Sigmoid colon (tissue), 4 donors: Measurements from ENCODE around the gene LPCAT1.

Source experiments
- CTCF ChIP-seq, 4 experiments: fragments of 450-650 bp in 3 of 4; fragments of 200-600 bp in 1 of 4; IDR thresholded peaks; one replicate each; pipeline ENCODE4 v1.5.1; 2016 to 2019; ENCODE audit warnings: antibody characterized with exemption in 4 of 4, mild to moderate bottlenecking in 3 of 4, moderate library complexity in 2 of 4
- POLR2A ChIP-seq, 2 donors: fragments of 450-650 bp; IDR thresholded peaks; one replicate each; pipeline ENCODE4 v1.6.1; 2016; ENCODE audit warnings: antibody characterized with exemption in 2 of 2, mild to moderate bottlenecking in 2 of 2, moderate library complexity in 2 of 2
- POLR2AphosphoS5 ChIP-seq, 4 donors: sonication (generic); formaldehyde crosslinking; IDR thresholded peaks; one replicate each; pipeline ENCODE4 v1.6.1; 2017; ENCODE audit warnings: antibody characterized with exemption in 4 of 4

DNA sequence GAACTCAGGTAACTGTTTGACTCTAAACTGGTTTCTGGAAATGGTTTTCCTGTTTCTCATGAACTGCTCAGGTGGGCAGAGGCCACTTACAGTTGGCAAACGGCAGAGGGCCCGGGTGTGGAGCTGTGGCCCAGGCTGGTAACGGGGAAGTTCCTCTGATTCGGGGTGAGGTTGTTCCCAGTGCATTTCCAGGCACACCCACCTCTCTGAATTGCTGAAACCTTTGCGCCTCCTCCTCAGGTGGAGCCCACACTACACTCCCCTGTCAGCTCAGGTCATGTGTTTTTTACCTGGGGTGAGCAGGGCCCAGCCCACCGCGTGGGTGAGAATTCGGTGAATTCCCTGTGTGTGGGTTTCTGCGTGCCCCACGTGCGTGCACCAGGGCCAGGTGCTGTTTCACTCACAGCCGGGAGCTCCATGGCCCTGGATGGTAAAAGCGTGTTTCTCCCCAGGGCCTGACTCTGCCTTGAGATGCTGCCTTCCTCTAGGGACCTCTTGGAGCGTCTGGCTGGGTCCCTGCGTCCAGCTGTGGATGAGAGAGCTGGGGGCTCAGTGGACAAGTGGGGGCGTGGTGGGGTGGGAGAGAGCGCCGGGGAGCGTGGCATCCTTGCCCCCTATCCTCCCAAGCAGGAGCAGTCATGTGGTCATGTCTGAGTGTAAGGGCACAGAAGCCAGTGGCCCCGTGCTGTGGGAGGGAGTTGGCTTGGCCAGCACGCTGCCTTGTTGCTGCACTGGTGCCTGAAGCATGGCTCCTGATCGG is 33.5 kb upstream of the LPCAT1 start:
- TF ChIP-seq CTCF (IDR thresholded peaks at IDR 0.05) (no peak), POLR2A (IDR thresholded peaks at IDR 0.05) (no peak), POLR2AphosphoS5 (IDR thresholded peaks at IDR 0.05) (no peak)
